NCI-H2081 (cell line): ENCODE results near the gene LSM2.
"Not testable (repeated sequence)": the region's sequence is repeated elsewhere in the genome, so short reads cannot be mapped to it uniquely, and the experiment has no call there.

Source experiments
- DNase-seq, 2 experiments: peaks; one replicate each; lab custom pipeline; 2025; lab: John Stamatoyannopoulos, UW

Gene LSM2

DNA sequence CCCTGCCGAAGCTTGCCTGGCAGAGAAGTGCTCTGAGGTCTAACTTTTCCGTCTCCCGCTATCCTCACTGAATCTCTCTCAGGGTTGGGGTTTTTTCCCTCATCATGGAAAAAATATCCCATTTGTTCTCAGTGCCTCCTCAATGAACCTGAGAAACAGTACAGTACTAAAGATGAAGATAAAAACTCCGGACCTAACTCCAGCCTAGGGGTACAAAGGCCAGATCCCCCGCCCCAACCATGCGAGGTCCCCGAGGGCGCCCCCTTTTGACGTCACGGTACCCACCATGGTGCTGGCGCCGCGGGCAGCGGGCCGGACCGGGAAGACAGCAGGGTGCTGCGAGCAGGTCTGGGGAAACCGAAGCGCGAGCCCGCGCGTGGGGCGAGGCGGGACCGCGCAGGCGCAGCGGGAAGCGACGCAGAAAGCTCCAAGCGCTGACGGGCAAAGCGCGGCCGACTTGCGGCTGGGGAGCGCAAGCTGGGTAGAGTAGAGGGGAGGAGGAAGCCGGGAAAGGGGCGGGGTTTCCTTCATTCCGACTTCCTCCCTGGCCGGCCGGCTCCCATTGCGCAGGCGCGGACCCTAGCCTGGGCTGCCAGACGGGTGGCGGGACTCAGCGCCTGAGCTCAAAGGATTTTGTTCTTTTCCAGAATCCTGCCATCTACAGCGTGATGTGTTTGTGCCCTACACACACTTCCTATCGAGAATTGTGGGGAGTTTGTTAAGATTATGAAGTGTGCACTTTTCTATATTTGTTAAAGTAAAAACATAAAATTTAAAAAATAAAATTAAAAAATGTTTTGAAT, at the start of gene LSM2:
TSS of gene LSM2 (minus strand) at position 497 of the 803 bp plus-strand sequence. CDS start at position 288, 209 bp downstream.
- peak; percentile 95 for DNase-seq

DNA sequence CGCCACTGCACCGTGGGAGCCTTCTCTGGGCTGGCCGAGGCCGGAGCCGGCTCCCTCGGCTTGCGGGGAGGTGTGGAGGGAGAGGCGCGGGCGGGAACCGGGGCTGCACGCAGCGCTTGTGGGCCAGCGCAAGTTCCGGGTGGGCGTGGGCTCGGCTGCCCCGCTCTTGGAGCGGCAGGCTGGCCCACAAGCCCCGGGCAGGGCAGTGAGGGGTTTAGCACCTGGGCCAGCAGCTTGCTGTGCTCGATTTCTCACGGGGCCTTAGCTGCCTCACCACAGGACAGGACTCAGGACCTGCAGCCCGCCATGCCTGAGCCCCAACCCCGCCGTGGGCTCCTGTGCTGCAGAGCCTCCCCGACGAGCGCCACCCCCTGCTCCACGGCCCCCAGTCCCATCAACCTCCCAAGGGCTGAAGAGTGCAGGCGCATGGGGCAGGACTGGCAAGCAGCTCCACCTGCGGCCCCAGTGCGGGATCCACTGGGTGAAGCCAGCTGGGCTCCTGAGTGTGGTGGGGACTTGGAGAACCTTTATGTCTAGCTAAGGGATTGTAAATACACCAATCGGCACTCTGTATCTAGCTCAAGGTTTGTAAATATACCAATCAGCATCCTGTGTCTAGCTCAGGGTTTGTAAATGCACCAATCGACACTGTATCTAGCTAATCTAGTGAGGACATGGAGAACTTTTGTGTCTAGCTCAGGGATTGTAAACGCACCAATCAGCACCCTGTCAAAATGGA, 45.4 kb upstream of the LSM2 start:
- not testable (repeated sequence) for DNase-seq

DNA sequence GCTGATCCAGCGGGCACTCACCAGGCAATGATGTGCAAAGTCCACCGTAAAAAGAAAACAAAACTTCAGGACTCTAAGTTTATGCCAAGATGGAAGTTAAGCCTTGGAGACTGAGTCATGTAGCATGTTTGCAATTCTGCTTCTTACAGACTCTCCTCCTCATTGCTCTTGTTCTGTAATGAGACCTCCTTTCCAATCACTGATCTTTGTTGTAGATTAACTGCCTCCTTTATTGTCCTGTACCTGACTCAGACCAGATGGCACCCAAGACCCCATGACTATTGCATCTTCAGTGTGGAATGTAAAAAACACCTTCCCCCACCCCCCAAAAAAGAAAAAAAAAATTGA, 44.7 kb upstream of the LSM2 start:
- no peak for DNase-seq

DNA sequence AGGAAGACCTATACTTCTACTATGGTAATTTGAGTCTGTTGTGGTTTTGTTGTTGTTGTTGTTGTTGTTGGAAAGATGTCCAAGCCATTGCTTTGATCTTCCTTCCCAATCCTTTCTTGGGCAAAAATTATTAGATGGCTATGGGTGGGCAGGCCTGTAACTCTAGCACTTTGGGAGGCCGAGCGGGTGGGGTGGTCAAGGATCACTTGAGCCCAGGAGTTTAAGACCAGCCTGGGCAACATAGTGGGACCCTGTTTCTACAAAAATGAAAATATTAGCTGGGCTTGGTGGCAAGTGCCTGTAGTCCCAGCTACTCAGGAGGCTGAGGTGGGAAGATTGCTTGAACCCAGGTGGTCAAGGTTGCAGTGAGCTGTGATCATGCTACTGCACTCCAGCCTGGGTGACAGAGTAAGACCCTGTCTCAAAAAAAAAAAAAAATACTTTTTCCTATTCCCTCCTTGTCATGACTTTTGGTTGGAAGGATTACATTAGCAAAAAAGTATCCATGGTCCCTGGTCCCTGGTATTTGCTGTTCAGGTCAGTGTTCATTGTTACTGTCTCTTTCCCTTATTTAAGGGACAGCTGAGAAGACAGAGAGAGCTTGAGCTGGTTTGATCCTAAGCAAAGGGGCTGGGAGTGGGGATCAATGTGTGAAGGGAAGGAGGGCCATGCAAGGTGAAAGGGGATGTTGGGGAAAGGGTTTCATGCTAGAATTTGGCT, 44.2 kb upstream of the LSM2 start:
- DNase-seq = no peak

DNA sequence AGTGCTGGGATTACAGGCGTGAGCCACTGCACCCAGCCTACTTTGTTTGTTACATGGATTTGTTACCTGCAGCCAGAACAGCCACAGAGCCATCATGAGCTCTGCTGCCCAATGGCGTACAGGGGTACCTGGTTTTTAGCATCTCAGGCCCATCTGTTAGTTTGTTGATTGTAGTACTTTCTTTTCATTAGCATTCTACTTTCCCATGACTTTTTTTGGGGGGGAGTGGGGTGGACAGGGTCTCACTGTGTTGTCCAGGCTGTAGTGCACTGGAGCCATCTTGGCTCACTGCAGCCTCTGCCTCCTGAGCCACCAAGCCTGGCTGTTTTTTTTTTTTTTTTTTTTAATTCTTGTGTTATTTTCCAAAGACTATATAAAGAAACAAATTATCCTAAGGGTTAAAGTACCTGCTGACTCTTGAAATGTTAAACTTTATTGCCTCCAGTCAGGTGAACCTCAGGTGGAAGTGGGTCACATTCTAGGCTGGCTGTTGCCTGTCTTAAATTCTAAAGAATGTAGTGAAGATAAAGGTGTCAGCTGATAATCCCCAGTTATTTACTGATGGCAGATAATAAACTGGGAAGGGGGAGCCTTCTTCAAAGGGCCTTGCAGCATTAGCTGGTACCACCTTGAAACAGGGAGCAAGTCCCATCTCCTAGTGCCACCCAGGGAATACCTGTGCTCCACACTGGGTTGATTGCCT, 40.7 kb upstream of the LSM2 start:
- no peak for DNase-seq

DNA sequence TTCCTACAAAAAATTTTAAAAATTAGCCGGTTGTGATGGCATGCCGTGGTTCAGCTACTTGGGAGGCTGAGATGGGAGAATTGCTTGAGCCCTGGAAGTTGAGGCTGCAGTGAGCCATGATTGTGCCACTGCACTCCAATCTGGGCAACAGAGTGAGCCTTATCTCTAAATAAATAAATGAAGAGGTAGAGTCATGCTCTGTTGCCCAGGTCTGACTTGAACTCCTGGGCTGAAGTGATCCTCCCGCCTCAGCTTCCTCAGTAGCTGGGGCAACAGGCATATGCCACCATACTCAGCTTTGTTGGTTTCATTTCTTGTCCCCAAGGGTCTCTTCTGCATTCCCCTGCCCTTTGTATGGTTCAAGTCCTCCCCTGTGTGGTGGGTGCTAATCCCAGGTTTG, 37.7 kb upstream of the LSM2 start:
- DNase-seq = no peak

DNA sequence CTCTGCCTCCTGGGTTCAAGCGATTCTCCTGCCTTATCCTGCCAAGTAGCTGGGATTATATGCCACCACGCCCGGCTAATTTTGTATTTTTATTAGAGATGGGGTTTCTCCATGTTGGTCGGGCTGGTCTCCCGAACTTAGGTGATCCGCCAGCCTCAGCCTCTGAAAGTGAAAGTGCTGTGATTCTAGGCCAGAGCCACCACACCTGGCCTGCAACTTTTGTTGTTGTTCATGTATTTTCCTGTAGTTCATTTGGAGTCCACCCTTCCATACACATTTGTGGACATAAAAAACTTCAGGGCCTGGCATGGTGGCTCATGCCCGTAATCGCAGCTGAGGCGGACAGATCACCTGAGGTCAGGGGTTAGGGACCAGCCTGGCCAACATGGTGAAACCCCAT, 35.3 kb upstream of the LSM2 start:
- no peak for DNase-seq

DNA sequence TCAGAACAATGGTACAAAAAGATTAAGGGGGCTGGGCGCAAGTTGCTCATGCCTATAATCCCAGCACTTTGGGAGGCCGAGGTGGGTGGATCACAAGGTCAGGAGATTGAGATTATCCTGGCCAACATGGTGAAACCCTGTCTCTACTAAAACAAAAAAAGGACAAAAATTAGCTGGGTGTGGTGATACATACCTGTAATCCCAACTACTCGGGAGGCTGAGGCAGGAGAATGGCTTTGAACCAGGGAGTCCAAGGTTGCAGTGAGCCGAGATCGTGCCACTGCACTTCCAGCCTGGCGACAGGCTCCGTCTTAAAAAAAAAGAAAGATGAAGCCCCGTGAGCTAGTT, 33.0 kb upstream of the LSM2 start:
- not testable (repeated sequence) for DNase-seq

DNA sequence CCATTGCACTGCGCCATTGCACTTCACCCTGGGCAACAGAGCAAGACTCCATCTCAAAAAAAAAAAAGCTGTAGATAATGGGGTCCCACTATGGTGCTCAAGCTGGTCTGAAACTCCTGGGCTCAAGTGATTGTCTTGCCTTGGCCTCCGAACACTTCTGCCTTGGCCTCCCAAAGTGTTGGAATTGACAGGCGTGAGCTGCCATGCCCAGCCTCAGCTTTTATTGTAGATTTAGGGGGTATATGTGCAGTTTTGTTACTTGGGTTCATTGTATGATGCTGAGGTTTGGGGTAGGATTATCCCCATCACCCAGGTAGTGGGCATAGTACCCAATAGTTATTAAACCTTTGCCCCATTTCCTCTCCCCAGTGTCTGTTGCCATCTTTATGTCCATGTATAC, 32.2 kb upstream of the LSM2 start:
- no peak for DNase-seq

DNA sequence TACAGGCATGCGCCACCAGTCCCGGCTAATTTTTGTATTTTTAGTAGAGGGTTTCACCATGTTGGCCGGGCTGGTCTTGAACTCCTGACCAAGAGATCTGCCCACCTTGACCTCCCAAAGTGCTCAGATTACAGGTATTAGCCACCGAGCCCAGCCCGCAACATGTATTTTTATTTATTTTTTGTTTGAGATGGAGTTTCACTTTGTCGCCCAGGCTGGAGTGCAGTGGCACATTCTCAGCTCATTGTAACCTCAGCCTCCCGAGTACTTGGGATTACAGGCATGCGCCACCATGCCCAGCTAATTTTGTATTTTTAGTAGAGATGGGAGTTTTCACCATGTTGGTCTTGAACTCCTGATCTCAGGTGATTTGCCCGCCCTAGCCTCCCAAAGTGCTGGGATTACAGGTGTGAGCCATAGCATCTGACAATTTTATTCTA, 31.4 kb upstream of the LSM2 start:
- not testable (repeated sequence) for DNase-seq

DNA sequence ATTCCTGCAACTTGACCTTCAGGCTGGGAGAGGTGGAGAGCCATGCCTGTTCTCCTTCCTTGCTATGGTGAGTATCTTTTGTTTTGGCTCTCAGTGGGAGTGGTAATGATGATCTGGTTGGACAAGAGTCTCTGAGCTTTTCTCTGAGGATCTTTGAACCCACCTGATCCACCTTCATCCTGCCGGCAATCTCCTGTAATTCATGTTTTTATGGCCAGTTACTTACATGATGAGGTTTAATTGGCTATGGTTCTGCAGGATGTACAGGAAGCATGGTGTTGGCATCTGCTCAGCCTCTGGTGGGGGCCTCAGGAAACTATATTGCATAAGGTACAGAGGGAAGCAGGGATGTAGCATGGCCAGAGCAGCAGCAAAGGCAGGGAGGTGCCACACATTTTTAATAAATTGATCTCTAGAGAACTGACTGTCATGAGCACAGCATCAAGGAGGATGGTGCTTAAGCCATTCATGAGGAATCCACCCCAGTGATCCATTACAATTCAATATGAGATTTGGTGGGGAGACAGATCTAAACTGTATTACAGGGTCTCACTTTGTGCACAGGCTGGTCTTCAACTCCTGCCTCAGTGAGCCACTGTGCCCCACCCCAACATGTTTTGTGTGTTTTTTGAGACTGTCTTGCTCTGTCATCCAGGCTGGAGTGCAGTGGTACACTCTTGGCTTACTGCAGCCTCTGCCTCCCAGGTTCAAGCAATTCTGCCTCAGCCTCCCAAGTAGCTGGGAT, 30.8 kb upstream of the LSM2 start:
- peak in 1 of 2 experiments; percentile 13 for DNase-seq

DNA sequence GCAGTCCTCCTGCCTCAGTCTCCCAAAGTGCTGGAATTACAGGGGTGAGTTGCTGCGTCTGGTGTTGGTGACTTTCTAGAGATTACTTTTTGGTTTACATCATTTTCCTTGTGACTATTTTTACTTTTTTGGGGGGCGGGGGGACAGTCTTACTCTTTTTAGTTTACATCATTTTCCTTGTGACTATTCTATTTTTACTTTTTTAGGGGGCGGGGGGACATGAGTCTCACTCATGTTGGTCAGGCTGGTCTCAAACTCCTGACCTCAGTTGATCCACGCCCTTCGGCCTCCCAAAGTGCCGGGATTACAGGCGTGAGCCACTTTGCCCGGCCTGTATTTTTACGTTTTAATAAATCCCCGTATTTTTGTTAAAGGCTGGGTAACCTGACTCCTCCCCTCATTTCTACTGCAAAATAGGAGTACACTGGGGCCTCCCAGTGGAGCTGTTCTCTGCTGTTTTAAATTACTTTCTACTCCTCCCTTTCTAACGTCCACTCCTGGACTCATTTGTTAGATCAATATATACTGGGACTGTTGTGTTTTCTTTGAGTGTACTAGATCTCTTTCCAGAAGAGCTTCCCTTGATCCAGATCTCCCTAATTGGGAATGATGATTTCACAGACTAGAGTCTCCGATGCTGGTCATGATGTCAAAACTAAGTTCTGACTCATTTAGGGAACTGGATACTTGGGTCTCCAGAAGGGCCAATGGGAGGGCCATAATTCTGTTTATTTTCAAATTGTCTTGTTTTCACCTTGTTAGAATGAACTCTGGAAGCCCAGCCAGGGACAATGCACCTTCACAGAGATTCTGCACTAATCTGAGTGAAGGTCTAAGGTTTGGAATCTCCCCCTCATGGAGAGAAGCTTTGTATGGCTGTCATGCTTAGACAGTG, 30.0 kb upstream of the LSM2 start:
- no peak for DNase-seq

DNA sequence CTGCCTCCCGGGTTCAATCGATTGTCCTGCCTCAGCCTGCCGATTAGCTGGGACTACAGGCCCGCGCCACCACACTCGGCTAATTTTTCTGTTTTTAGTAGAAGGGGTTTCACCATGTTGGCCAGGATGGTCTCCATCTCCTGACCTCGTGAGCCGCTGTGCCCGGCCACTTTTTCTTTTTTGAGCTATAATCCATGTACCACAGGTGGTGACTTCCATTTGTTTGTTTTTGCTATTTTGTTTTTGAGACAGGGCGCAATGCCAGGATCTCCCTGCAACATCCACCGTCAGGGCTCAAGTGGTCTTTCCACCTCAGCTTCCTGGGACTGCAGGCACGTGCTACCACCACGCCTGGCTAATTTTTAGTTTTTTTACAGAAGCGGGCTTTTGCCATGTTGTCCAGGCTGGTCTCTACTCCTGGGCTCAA, 29.3 kb upstream of the LSM2 start:
- peak in 1 of 2 experiments; percentile 47 for DNase-seq

DNA sequence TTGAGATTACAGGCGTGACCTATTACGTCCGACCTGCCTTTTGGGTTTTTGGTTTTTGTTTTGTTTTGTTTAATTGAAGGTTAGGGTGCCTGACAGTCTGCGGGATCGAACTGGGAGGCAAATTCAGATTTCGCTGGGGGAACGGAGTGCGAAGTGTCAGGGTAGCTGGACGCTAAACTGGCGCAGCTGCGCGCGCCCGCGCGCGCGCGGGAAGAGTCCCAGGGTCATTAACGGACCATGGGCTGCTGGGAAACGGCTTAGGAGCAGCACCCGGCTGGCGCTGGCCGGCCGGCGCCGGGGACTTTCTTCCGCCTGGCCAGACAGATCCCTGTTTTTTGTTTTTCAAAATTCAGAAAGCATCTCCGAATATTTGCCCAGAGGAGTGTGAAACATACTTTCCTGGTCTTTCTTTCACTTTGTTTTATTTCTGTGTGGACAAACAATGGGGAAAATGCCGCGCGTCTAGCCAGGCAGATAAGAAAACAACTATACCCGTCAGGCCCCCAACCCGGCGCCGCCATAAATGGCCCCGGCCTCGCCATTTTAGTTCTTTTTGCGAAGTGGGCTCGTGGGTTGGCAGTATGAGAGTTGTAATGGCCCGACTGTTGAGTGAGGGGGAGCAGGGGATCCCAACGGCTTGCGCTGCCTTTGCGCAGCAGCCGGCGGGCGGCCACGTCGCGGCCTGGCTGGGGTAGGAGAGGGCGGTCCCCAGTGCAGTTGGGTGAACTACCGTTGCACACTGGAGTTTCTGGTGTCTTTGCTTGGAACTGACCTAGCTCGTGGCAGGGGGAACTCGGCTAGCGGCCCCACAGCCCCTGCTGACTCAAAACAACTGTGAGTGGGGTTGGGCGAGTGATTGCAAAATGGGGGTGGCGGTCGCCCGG, 27.8 kb upstream of the LSM2 start:
- DNase-seq = peak; percentile 84 to 92

DNA sequence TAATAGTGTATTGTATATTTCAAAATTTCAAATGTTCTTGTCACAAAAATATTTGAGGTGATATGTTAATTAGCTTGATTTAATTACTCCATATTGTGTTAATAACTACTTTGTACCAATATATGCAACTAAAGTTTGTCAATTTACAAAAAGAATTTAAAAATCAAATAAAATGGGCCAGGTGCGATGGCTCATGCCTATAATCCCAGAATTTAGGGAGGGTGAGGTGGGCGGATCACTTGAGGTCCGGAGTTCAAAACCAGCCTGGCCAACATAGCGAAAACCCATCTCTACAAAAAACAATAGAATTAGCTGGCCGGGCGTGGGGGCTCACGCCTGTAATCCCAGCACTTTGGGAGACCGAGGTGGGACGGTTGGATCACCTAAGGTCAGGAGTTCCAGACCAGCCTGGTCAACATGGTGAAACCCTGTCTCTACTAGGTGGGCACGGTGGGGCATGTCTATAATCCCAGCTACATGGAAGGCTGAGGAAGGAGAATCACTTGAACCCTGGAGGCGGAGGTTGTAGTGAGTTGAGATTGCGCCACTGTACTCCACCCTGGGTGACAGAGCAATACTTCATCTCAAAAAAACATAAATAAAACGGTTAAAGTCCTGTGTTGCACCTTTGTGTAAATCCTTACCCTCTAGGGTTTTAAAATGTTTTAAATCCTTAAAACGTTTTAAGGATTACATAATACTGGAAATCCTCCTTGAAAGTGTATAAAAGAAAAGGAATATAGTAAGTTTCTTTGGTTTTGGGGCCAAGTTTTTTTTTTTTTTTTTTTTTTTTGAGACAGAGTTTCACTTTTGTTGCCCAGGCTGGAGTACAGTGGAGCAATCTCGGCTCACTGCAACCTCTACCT, 24.8 kb upstream of the LSM2 start:
- no peak for DNase-seq

DNA sequence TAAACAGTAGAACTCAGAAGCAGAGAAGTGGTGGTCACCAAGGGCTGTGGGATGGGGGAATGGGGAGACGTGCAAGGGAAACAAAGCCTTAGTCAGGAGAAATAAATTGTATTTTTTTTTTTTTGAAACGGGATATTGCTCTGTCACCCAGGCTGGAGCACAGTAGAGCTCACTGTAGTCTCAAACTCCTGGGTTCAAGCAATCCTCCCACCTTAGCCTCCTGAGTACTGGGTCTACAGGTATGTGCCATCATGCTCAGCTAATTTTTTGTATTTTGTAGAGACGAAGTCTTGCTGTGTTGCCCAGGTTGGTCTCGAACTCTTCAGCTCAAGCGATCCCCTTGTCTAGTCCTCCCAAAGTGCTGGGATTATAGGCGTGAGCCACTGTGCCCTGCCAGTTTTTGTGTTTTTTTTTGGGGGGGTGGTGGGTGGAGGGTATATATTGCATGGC, 24.1 kb upstream of the LSM2 start:
- no peak for DNase-seq

DNA sequence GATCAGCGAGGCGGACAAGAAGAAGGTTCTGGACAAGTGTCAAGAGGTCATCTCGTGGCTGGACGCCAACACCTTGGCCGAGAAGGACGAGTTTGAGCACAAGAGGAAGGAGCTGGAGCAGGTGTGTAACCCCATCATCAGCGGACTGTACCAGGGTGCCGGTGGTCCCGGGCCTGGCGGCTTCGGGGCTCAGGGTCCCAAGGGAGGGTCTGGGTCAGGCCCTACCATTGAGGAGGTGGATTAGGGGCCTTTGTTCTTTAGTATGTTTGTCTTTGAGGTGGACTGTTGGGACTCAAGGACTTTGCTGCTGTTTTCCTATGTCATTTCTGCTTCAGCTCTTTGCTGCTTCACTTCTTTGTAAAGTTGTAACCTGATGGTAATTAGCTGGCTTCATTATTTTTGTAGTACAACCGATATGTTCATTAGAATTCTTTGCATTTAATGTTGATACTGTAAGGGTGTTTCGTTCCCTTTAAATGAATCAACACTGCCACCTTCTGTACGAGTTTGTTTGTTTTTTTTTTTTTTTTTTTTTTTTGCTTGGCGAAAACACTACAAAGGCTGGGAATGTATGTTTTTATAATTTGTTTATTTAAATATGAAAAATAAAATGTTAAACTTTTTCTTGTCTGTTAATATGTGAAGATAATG, 23.0 kb upstream of the LSM2 start:
- peak in 1 of 2 experiments; percentile 48 for DNase-seq
